Right ventricle myocardium superior (tissue), 1 donor: ENCODE data around the gene ELOVL6. TPM values are rescaled to one million over a fixed set of nuclear protein-coding genes. Genes with fewer than 3 reads are reported as not detected.
"Not testable (repeated sequence)": the region's sequence is repeated elsewhere in the genome, so short reads cannot be mapped to it uniquely, and the experiment has no call there.

Experiments
- ATAC-seq: fragments of 200-7000 bp; cut with Tn5 transposase; one replicate; pipeline ENCODE4 v1.9.1; 2020; ENCODE audit warnings: mild to moderate bottlenecking; ENCODE audit not compliant: poor library complexity
- DNase-seq: peaks from one replicate; pipeline ENCODE4 v3.0.0-alpha.2; 2020
- intact Hi-C: fragments of 100-400 bp; cut with DNase I; formaldehyde crosslinking; loops from one replicate; pipeline ENCODE4 v1.11.2; 2022
- total RNA-seq: library from RNA; stranded (reverse); fragmentation: NEBNext Ultra II Directional; extraction: Animal tissue kit (Norgen Biotek cat#: 25700); gene quantifications from one replicate; pipeline ENCODE4 v1.2.1, GENCODE V29; 2021
- donor health status: DM: no; HTN: yes; CAD: no; lungs with severe emphysema.

Gene ELOVL6
- total RNA-seq, 1 donor from 2014 or later: 2.1 TPM

DNA sequence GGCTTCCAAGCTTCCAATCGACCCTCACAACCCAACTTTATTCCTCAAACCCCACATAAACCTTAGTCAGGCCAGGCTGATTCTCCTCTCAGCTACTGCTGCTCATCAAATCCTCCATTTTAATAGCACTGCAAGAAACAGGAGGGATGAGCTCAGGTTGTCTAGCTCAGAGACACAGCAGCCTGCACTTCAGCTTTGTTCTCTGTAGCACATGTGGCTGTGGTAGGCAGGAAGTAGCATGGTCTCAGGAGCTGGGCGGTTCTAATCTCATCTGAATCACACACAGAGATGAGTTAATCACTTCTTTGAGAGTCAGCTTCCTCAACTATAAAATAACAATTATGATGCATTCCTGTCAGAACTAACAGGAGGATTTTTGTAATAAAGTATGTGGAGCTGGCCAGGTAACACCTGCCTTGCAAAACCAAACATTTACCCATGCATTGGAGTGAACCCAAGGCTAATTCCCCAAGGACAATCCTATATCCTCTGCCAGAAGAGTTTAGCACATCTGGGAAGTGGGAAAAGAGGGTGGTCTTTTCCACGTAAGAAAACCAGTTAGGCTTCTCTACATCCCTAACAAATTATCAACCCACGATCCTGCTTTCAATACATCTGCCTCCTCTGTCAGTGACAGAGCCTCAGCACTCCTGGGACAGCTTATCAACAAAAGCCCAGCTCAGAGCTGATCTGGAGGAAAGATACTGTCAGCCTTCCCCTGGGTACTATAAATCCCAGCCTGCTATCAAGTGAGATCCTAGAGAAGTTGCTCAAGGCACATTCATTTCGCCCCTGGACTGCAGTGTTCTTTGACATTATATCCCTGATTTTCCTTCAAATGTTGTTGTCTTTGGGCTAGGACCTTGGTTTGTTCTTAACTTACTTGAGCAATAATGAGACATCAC, 32.8 kb downstream of the ELOVL6 start:
- ATAC-seq (no peak), DNase-seq (no peak)
- intact Hi-C loops: no loop called here

DNA sequence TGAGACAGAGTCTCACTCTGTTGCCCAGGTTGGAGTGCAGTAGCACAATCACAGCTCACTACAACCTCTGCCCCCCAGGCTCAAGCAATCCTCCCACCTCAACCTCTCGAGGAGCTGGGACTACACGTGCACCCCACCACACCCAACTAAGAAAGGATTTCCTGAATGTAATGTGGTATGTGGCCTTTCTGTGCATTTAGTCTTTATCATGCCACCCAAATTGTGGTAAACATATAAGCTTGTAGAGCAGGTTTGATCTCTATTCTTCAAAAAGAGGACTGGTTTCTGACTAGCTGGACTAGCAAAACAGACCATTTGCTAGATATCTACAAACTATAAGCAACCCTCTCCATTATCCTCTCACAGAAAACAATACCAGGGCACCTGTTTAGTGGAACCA, 33.6 kb downstream of the ELOVL6 start:
- DNase-seq: no peak
- ATAC-seq: no peak
- intact Hi-C loops: no loop called here

DNA sequence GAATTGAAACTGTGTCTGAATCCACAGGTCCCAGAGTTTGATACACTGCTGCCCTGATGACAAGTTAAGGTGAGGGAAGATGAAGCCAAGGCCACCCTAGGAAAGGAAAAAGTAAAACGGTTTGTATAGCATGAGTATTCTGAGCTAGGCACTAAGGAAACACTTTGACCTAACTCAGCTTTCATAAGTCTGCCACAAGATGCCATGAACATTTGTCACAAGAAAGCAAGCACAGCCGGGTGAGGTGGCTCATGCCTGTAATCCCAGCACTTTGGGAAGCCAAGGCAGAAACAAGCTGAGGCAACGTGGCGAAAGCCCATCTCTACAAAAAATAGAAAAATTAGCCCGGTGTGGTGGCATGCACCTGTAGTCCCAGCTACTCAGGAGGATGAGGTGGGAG, 34.2 kb downstream of the ELOVL6 start:
- ATAC-seq (no peak), DNase-seq (no peak)
- intact Hi-C loops: no loop called here

DNA sequence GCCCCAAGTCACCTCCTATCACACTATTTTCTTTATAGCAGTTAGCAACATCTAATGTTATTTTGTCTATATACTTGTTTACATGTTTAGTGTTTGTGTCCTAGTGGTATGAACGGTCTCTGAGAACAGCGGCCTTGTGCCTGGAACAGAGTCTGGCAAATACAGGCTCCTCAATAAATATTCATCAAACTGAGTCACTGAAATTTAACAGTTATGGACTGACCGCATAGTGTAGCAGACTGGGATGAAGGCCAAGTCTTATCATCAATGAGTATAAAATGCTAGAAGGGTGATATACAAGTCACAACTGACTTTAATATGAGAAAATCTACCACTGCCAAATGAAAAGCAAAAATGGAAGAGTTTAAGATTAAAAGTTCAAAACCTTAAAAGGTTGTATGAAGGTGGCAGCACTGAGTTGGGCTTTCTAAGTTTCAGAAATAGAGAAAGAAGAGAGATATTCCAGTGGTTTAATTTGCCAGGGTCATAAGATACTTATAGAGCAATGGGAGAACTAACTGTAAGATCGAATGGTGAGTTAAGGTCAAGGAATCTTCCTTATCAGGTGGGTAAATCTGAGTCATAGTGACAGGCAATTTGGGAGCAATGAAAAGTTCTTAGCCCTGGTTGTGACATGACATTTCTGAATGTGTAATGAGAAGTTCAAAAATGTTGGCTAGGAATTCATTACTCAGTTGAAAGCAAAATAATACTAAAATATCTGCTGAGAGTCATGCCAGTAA, 34.9 kb downstream of the ELOVL6 start:
- ATAC-seq (no peak), DNase-seq (no peak)
- intact Hi-C loops: no loop called here

DNA sequence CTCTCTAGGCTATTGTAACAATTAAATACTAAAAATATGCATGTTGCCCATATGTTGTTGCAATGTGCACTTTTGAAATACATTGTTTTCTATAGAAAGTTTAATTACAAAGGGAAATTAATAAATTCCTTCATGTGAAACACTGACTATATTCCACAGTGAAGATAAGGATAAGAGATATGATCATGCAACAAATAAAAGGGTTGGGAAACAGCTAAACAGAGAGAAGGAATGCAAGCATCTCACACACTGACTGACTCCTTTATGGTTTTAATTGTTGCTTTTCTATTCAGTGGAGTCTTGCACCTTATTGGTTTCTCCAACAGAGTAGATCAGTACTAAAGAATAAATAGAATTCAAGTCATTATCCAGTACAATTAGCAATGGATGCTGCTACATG, 37.8 kb downstream of the ELOVL6 start:
- no peak for ATAC-seq
- no peak for DNase-seq
- intact Hi-C loops: no loop called here

DNA sequence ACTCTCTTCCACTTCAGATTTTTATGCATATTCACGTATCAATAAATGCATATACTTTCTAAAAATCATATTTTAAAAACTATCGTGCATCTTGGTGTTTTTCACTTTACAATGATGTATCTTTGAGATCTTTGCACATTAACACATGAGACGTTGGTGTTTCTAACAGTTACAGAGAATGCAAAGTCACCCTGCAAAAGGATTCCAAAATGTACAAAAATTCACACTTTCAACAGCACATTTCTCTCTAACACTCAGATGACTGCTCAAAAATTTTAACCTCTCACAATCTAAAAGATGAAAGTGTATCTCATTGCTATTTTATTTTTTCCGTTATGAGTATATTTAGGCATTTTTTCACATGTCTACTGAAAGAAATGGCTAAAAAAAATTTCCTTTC, 38.9 kb downstream of the ELOVL6 start:
- intact Hi-C loops: no loop called here
- ATAC-seq: no peak
- DNase-seq: no peak

DNA sequence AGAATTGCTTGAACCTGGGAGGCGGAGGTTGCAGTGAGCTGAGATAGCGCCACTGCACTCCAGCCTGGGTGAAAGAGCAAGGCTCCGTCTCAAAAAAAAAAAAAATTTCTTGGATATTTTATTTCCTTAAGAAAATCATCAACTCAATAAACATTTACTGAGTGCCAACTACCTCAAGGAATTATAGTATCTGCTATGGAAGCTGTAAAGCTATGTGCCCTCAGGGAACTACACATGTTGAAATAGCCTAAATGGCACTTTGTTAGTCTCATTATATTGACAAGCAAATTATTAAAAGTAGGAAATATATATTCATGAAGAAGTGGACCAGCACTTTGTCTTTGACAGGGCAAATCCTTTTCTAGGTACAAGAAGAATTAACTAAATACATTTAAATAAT, 40.8 kb downstream of the ELOVL6 start:
- intact Hi-C loops: no loop called here
- ATAC-seq (no peak), DNase-seq (no peak)

DNA sequence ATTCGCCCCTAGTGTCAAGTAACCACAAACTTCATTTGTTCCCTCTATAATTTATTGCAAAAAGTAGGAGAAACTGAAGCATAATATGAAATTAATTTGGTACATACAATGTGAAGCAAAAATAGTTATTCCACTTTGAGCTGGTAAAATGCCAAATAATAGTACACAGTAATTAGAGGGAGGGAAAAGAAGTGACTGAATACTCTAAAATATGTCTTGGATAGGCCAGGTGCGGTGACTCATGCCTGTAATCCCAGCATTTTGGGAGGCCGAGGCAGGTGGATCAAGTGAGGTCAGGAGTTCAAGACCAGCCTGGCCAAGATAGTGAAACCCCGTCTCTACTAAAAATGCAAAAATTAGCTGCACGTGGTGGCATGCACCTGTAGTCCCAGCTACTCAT, 41.2 kb downstream of the ELOVL6 start:
- intact Hi-C loops, ATAC-seq, DNase-seq: not testable (repeated sequence)

DNA sequence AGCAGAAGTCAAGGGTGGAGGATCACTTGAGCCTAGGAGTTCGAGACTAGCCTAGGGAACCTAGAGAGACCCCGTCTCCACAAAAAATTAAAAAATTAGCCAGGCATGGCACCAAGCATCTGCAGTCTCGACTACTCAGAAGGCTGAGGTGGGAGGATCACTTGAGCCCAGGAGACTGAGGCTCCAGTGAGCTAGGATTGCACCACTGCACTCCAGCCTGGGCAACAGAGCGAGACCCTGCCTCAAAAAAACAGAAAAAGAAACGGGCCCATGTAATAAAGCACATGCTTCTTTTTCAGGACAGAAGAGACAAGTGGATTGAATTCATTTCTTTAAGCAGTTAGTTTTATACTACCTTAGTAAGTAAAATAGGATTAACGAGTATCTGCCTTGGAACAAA, 42.0 kb downstream of the ELOVL6 start:
- DNase-seq (no peak), ATAC-seq (no peak)
- intact Hi-C loops: no loop called here

DNA sequence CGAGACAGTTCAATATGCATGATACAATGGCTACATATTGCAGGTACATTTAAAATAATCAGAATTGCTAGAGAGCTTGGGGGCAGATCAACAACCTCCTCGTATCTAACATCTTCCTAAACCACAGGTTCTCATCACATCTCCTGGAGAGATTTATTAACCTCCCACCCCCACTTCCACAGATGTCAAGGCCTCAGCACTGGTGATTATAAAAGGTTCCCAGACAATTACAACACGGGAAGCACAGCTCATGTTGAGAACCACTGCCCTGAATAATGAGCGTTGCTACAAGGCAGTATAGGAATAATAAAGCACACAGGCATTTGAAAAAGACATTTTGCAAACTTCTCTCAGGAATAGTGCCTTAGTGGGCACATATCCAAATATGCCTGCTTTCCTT, 42.8 kb downstream of the ELOVL6 start:
- no peak for DNase-seq
- intact Hi-C loops: no loop called here
- ATAC-seq: no peak

DNA sequence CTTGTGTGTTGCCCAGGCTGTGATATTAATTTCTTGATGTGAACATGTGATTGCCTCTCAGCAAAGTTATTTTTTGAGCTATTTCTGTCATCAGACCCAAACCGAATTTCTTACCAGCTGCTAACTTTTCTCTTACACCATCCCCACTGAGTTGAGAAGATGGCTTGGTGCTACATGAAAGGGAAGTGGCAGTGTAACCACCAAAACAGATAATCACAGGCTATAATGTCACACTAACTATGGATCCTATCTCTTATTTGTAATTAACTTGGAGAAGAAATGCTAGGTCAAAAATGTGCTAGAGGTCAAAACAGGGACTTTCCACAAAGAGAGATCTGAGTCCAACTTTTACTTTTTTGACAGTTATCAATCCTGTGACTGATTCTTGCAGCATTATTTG, 43.8 kb downstream of the ELOVL6 start:
- intact Hi-C loops: no loop called here
- DNase-seq (no peak), ATAC-seq (no peak)

DNA sequence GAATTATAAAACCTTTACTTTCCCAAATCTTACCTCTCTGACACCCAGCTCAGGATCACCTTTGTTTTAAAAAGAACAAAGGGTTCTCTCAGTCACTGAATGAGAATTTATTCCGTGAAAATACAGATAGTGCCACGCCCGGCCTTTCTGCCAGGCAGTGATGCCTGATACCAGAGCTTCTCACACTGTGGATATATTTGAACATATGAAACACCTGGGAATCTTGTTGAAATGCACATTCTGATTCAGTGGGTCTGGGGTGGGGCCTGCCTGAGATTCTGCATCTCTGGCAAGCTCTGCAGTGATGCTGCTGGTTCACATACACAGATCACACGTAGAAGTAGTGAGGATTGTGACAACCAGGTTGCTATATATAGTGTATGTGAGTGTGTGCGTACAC, 46.0 kb downstream of the ELOVL6 start:
- DNase-seq (no peak), ATAC-seq (no peak)
- intact Hi-C loops: no loop called here

DNA sequence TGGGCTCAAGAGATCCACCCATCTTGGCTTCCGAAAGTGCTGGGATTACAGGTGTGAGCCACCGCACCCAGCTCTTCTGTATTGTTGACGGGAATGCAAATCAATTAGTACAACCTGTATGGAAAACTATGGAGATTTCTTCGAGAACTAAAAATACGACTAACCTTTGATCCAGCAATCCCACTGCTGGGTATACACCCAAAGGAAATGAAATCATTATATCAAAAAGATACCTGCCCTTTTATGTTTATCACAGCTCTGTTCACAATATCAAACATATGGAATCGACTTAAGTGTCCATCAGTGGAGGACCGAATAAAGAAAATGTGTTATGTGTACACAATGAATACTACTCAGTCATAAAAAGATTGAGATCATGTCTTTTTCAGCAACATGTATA, 49.3 kb downstream of the ELOVL6 start:
- DNase-seq (no peak), ATAC-seq (no peak)
- intact Hi-C loops: no loop called here

DNA sequence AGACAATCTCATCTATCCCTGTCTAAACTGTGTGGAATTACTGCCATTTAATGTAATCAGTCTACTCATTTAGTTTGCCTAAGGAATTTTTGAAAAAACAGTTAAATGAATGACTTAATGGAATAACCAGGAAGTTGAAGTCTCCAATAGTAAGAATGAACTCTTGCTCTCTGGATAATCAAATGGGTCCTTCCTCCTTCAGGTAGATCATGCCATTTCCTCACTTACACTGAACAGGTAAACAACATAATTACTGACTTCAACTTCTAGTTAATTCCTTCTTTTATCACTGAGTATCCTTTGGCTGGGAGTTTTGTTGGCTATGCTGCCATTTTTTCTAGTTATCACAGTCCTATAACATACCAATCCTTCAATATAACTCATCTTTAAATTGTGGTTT, 56.0 kb downstream of the ELOVL6 start:
- ATAC-seq: no peak
- intact Hi-C loops: no loop called here
- DNase-seq: no peak

DNA sequence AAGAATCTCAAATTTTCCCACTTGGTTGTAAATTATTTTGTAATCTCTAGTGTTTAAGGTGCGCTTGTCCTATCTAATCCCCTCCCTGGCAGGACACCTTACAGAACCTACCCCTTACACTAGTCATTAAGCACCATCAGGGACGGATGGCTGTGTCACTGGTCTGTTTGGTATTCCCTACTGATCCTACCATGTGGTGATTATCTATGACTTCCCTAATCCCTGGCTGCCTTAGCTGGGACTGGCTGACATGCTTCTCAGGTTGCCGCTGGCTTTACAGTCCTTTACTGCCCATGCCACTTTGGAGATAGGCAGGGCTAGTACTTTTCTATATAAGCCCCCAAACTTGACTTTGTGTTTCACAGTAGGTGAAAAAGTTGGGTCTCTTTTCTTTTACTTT, 58.6 kb downstream of the ELOVL6 start:
- ATAC-seq: no peak
- intact Hi-C loops: no loop called here
- DNase-seq: no peak

DNA sequence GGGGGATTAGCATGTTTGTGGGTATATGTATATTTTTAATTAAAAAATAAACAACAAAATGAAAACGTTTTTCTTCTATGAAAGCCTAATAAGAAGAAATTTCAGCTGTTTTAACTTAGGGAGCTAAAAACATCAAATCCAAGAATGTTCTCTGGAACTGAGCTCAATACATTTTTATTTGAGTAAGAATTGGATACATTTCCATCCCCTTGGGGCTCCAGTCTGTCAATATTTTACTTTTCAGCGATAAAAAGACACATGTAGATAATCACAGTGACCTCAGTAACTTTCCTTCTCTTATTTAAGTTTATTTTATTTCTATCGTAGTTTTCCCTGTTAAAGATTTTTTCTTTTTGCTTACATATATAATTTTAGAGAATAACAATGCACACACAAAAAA, 59.3 kb downstream of the ELOVL6 start:
- intact Hi-C loops: no loop called here
- no peak for ATAC-seq
- DNase-seq: no peak

DNA sequence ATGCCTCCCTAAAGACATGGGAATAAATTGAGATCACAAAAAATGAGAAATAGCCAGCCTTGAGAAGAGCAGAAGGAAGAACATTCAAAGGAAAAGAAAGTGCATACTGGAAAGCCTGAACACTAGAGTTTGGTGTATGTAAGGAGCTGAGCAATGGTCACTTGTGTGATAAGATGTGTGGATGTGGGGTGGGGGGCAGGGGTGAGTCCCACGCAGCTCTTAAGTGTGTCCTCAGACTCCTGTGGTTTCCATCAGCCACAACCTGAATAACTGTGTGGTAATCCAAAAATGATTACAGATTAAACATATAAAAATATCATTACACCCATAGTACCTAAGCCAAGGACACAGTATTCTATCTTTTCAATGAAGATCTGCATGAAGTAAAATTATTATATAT, 59.9 kb downstream of the ELOVL6 start:
- ATAC-seq: no peak
- no peak for DNase-seq
- intact Hi-C loops: no loop called here

DNA sequence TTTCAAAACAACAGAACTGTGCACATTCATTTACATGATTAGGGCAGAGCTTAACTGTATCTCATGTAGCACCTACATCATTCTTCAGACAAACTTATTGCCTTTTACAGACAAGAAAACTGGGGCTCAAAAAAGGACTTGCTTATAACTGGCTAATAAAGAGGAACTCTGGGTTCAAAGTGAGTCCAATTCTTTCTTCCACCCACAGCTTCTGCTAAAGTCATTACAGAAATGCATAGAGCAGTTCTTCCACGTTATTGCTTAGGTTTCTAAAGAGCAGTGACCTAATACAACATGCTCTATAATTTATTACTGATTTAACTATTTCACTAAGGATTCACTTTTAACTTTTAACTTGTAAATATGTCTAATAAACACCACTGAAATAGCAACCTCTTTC, 60.6 kb downstream of the ELOVL6 start:
- DNase-seq (no peak), ATAC-seq (no peak)
- intact Hi-C loops: no loop called here

DNA sequence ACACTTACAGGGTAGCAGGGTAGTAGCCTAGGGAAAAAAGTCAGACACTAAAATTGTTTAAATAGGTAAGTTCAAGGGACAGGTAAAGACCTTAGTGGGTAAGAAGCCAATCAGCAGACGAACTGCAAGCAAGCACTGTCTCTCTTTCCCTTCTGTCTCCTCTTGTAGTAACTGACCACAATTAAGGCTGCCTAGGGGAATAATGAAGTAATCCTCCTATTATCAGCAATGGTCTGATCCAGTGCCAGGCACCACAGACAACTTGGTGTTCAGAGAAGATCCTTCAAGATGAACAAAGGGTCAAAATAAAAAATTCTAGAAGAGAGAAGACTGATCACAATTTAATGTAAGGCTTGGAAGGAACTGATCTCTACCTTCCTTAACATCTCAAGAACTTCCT, 62.9 kb downstream of the ELOVL6 start:
- ATAC-seq (no peak), DNase-seq (no peak)
- intact Hi-C loops: no loop called here

DNA sequence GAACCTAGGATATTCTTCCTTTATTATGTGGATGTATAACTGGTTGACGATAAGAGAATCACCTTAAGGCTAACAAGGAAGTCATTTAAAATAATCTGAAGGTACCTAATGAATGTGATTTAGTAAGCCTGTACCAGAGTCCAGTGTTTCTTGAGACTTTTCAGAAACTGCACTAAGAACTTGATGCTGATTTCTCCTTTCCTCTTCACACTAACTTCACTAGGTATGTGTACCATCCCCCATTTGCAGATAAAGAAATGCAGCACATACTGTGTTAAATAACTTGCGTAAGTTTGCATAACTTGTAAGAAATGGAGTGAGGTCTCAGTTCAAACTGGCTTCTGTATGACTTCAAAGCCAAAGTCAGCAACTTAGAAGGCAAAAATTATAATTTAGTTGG, 63.3 kb downstream of the ELOVL6 start:
- ATAC-seq: no peak
- intact Hi-C loops: no loop called here
- DNase-seq: no peak
